ENCODE measurements around the gene STIM2. TPM values are rescaled to one million over a fixed set of nuclear protein-coding genes. Genes with fewer than 3 reads are reported as not detected.
"Not testable (repeated sequence)": the region's sequence is repeated elsewhere in the genome, so short reads cannot be mapped to it uniquely, and the experiment has no call there.

Gene STIM2
- 15.9 TPM for polyA plus RNA-seq (2013, experiment 1 of 2)
- polyA plus RNA-seq (2013, experiment 2 of 2): 14.6 TPM

DNA sequence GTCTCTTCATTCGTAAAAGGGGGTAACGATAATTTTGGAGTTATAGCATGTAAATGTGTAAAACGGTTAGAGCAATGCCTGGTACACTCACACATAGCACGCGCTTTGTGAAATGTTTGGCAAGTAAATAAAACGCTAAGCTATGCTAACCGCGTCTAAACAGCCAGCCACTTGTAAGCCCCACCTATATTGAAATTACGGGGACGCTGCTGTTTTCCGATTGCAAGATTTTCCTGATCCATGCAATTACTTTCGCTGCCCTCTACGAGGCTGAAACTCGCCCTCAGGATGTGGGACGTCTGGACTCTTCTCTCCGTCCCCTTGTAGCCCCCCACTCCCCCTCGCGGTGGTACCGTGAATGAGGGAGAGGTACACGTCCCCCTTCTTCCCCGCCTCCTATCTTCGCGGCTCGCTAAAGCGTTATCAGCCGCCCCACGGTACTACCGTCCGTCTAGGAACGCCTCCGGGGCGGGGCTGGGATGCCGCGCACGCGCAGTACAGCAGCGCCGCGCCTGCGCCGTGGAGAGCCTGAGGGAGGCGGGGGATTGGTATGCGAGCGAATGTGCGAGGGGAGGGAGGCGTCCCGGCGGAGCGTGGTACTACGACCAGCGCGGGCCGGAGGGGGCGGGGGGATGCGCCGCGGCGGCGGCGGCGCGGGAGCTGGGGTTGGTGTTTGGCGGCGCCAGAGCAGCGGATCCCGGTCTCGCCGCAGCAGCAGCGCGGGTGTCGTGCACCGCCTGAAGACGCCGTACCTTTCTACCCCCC is at the start of gene STIM2:
STIM2 (plus strand) TSS at position 685 of the 765 bp plus-strand sequence.
- H3K4me3 ChIP-seq (ENCODE audit: low read length): peak within 1 kb of the TSS; percentile 74
- no peaks in the 10 kb centered on the region for H3K36me3 ChIP-seq (ENCODE audit: insufficient read depth, low read length)
- no peaks in the 10 kb centered on the region for H3K9me3 ChIP-seq (ENCODE audit: insufficient read depth, low read depth, low read length)
- peaks cover 54% of the 10 kb centered on the region for H3K4me1 ChIP-seq (ENCODE audit: insufficient read depth, low read length)
- under 1% methylated on average over 74 of the region's 74 CpGs for WGBS
- H3K27me3 ChIP-seq (ENCODE audit: insufficient read depth, low read length): peaks cover 17% of the 10 kb centered on the region
- peak within 1 kb of the TSS; percentile 75 for H3K9ac ChIP-seq (ENCODE audit: low read depth, low read length)
- H3K27ac ChIP-seq (ENCODE audit: low read depth, low read length): peak within 1 kb of the TSS; percentile 64; the same call in 1 of the 2 replicates

DNA sequence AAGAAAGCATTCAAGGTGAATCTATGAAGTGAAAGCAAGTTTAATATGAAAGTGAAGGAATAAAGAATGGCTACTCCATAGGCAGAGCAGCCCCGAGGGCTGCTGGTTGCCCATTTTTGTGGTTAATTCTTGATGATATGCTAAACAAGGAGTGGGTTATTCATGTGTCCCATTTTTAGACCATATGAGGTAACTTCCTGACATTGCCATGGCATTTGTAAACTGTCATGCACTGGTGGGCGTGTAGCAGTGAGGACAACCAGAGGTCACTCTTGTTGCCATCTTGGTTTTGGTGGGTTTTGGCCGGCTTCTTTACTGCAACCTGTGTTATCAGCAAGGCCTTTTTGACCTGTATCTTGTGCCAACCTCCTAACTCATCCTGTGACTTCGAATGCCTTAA is 49.1 kb upstream of the STIM2 start:
- H3K4me1 ChIP-seq (ENCODE audit: insufficient read depth, low read length): peaks cover 12% of the 10 kb centered on the region; the same call in 1 of the 2 replicates
- H3K27ac ChIP-seq (ENCODE audit: low read depth, low read length); H3K9me3 ChIP-seq (ENCODE audit: insufficient read depth, low read depth, low read length); H3K27me3 ChIP-seq (ENCODE audit: insufficient read depth, low read length); H3K36me3 ChIP-seq (ENCODE audit: insufficient read depth, low read length); H3K4me3 ChIP-seq (ENCODE audit: low read length); H3K9ac ChIP-seq (ENCODE audit: low read depth, low read length): not testable (repeated sequence)
- WGBS: 95% methylated on average over 4 of the region's 4 CpGs

DNA sequence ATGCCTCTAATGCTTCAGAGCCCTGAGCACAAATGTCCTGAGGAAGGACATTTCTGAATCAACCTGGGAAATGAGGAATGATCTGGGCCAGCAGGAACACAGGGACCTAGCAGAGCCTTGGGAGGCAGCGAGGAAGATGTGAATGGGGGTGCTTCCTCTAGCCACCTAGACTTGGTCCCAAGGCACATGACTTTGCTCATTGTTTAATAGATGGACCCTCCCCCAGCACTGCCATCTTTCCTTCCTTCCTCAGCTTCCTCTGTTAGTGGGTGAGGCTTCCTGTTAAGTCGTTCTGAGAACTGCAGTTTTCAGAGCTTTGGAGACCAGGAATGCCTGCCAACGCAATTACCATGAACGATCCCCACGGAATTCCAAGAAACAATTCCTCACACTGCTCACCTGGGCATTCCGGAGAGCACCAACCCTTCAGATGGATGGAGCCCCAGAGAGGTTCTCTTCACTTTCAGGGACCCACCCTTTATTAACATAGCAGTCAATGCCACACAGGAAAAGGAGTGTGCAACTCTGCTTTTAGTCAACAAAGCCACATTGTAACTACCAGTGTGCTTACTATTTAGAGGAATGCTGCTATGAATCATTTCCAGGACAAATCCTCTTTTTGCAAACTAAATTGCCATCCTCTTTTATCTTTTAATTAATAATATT is 48.5 kb upstream of the STIM2 start:
- 81% methylated on average over 6 of the region's 6 CpGs for WGBS

DNA sequence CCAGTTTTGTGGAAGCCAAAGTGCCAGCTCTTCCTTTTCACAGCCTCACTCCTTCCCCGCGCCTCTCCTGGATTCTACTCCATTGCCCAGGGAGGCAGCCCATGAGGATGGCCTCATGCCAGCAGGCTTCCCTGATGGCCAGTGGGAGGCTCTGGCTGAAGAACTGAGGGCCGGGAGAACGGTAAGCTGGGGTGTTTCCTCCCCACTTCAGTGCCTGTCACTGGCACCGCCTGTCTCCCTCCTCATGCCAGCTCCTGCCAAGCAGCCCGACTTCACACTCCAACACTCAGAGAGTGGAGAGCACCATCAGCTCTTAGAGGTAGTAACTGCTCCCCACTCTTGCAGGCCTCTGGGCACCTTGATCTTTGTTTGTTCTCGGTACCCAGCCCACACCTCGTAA is 46.9 kb upstream of the STIM2 start:
- Histone ChIP-seq H3K27ac (ENCODE audit: low read depth, low read length) (no peak overlapping the region), H3K36me3 (ENCODE audit: insufficient read depth, low read length) (no peaks in the 10 kb centered on the region)

More for the DNA sequence above, 48.5 kb upstream of the STIM2 start:
- Histone ChIP-seq H3K27ac (ENCODE audit: low read depth, low read length) (no peak overlapping the region), H3K36me3 (ENCODE audit: insufficient read depth, low read length) (no peaks in the 10 kb centered on the region), H3K9me3 (ENCODE audit: insufficient read depth, low read depth, low read length) (no peaks in the 10 kb centered on the region), H3K9ac (ENCODE audit: low read depth, low read length) (no peak overlapping the region), H3K4me1 (ENCODE audit: insufficient read depth, low read length) (peaks cover 12% of the 10 kb centered on the region; the same call in 1 of the 2 replicates), H3K4me3 (ENCODE audit: low read length) (no peak overlapping the region), H3K27me3 (ENCODE audit: insufficient read depth, low read length) (no peaks in the 10 kb centered on the region)

GRCh38 chr4:26815199-26815598 is 45.4 kb upstream of the STIM2 start:
- H3K36me3 ChIP-seq (ENCODE audit: insufficient read depth, low read length): no peaks in the 10 kb centered on the region
- H3K27ac ChIP-seq (ENCODE audit: low read depth, low read length): no peak overlapping the region
- peaks cover 23% of the 10 kb centered on the region for H3K4me1 ChIP-seq (ENCODE audit: insufficient read depth, low read length)
- no peak overlapping the region for H3K9ac ChIP-seq (ENCODE audit: low read depth, low read length)
- H3K4me3 ChIP-seq (ENCODE audit: low read length): no peak overlapping the region
- no peaks in the 10 kb centered on the region for H3K27me3 ChIP-seq (ENCODE audit: insufficient read depth, low read length)
- 0 out of 2 replicates have a peak, but pooled peaks cover 1% of the 10 kb centered on the region for H3K9me3 ChIP-seq (ENCODE audit: insufficient read depth, low read depth, low read length)

More for the DNA sequence above, 46.9 kb upstream of the STIM2 start:
- Histone ChIP-seq H3K4me1 (ENCODE audit: insufficient read depth, low read length) (peaks cover 15% of the 10 kb centered on the region), H3K9me3 (ENCODE audit: insufficient read depth, low read depth, low read length) (no peaks in the 10 kb centered on the region), H3K9ac (ENCODE audit: low read depth, low read length) (no peak overlapping the region), H3K4me3 (ENCODE audit: low read length) (no peak overlapping the region), H3K27me3 (ENCODE audit: insufficient read depth, low read length) (no peaks in the 10 kb centered on the region)
- whole genome bisulfite sequencing: 92% methylated on average over 8 of the region's 8 CpGs

- Histone ChIP-seq H3K27me3 (ENCODE audit: insufficient read depth, low read length) (no peaks in the 10 kb centered on the region), H3K27ac (ENCODE audit: low read depth, low read length) (no peak overlapping the region), H3K36me3 (ENCODE audit: insufficient read depth, low read length) (no peaks in the 10 kb centered on the region), H3K4me1 (ENCODE audit: insufficient read depth, low read length) (peaks cover 23% of the 10 kb centered on the region), H3K9me3 (ENCODE audit: insufficient read depth, low read depth, low read length) (0 out of 2 replicates have a peak, but pooled peaks cover 6% of the 10 kb centered on the region), H3K4me3 (ENCODE audit: low read length) (no peak overlapping the region), H3K9ac (ENCODE audit: low read depth, low read length) (no peak overlapping the region)
- WGBS: 78% methylated on average over 4 of the region's 5 CpGs
These were observed 44.9 kb upstream of the STIM2 start for GRCh38 chr4:26815706-26816105.

GRCh38 chr4:26819026-26819425 is 41.6 kb upstream of the STIM2 start:
- 32% methylated on average over 4 of the region's 4 CpGs for WGBS
- Histone ChIP-seq H3K9ac (ENCODE audit: low read depth, low read length) (0 out of 2 replicates have a peak overlapping the region, but pooled peaks have one; percentile 0), H3K4me1 (ENCODE audit: insufficient read depth, low read length) (peaks cover 23% of the 10 kb centered on the region), H3K27me3 (ENCODE audit: insufficient read depth, low read length) (no peaks in the 10 kb centered on the region), H3K9me3 (ENCODE audit: insufficient read depth, low read depth, low read length) (0 out of 2 replicates have a peak, but pooled peaks cover 9% of the 10 kb centered on the region), H3K36me3 (ENCODE audit: insufficient read depth, low read length) (no peaks in the 10 kb centered on the region), H3K4me3 (ENCODE audit: low read length) (no peak overlapping the region), H3K27ac (ENCODE audit: low read depth, low read length) (peak overlapping the region; percentile 27; the same call in 1 of the 2 replicates)

DNA sequence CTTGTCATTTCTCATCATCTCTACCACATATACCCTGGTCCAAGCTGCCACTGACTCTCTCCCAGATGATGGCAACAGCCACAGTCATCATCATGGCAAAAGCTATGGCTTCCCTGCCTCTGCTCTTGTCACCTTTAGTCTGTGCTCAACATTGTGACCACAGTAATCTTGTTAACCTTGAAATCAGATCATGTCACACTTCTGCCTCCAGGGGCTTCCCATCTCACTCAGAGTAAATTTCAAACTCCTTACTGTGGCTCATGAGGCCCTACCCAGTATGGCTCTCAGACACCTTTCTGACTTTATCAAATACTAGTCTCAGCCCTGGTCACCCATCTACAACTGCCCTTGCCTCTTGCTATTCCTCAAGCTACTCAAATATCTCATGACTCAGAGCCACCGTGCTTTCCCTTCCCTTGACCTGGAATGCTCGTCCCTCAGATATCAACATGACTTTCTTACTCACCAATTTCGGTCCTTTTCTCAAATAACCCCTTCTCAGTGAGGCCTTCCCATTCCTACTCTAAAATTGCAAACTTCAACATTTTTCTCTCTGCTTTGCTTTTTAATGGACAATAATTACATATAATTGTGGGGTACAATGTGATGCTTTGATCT is 41.1 kb upstream of the STIM2 start:
- Histone ChIP-seq H3K4me1 (ENCODE audit: insufficient read depth, low read length) (peaks cover 23% of the 10 kb centered on the region), H3K9ac (ENCODE audit: low read depth, low read length) (no peak overlapping the region), H3K9me3 (ENCODE audit: insufficient read depth, low read depth, low read length) (0 out of 2 replicates have a peak, but pooled peaks cover 9% of the 10 kb centered on the region), H3K36me3 (ENCODE audit: insufficient read depth, low read length) (no peaks in the 10 kb centered on the region), H3K27ac (ENCODE audit: low read depth, low read length) (peak overlapping the region; percentile 27; the same call in 1 of the 2 replicates), H3K27me3 (ENCODE audit: insufficient read depth, low read length) (no peaks in the 10 kb centered on the region), H3K4me3 (ENCODE audit: low read length) (no peak overlapping the region)
- WGBS: 95% methylated on average over 3 of the region's 3 CpGs

DNA sequence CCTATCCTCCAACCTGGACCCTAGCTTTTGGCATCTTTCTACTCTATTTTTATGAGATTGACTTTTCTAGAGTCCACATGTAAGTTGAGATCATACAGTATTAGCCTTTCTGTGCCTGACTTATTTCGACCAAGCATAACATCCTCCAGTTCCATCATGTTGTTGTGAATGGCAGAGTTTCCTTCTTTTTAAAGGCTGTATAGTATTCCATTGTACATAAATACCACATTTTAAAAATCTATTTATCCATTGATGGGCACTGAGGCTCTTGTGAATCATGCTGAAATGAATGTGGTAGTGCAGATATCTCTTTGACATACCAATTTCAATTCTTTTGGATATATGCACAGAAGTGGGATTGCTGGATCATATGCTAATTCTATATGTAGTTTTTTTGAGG is 40.3 kb upstream of the STIM2 start:
- H3K9ac ChIP-seq (ENCODE audit: low read depth, low read length): no peak overlapping the region
- no CpG with 5 or more reads among the region's 1 CpG for WGBS
- H3K9me3 ChIP-seq (ENCODE audit: insufficient read depth, low read depth, low read length): 0 out of 2 replicates have a peak, but pooled peaks cover 9% of the 10 kb centered on the region
- peaks cover 22% of the 10 kb centered on the region for H3K4me1 ChIP-seq (ENCODE audit: insufficient read depth, low read length)
- H3K27ac ChIP-seq (ENCODE audit: low read depth, low read length): no peak overlapping the region
- no peaks in the 10 kb centered on the region for H3K27me3 ChIP-seq (ENCODE audit: insufficient read depth, low read length)
- no peak overlapping the region for H3K4me3 ChIP-seq (ENCODE audit: low read length)
- no peaks in the 10 kb centered on the region for H3K36me3 ChIP-seq (ENCODE audit: insufficient read depth, low read length)

DNA sequence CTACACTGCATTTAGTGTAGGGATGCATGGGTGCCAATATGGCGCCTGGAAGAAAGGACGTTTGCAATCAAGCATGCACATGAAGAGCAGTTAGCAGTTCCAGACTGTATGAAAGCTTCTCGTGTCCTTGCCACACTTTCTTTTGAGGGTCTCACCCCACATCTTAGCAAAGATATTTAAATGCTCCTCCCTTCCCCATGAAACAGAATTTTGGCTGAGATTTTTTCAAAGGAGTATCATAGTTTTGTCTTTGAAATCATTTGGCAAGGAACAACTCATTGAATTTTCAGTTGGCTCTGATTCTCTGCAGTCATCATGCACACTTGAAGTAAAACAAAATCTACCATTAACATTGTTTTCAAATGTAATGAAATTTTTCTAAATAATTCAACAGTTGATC is 39.6 kb upstream of the STIM2 start:
- Histone ChIP-seq H3K4me1 (ENCODE audit: insufficient read depth, low read length) (peaks cover 15% of the 10 kb centered on the region), H3K27me3 (ENCODE audit: insufficient read depth, low read length) (no peaks in the 10 kb centered on the region), H3K9me3 (ENCODE audit: insufficient read depth, low read depth, low read length) (0 out of 2 replicates have a peak, but pooled peaks cover 9% of the 10 kb centered on the region), H3K9ac (ENCODE audit: low read depth, low read length) (no peak overlapping the region), H3K4me3 (ENCODE audit: low read length) (no peak overlapping the region), H3K36me3 (ENCODE audit: insufficient read depth, low read length) (no peaks in the 10 kb centered on the region), H3K27ac (ENCODE audit: low read depth, low read length) (no peak overlapping the region)
- WGBS: 93% methylated on average over 3 of the region's 3 CpGs

Data from HUES64 (cell line).